SK-N-SH treated with all-trans-retinoic acid at 6 μM for 48 hours (cell line): ENCODE results near the gene ZFP92.

Experiments used
- ATAC-seq: fragments of 200-7000 bp; cut with Tn5 transposase; 3 replicates; pipeline ENCODE4 v1.9.1; 2020; ENCODE audit warnings: mild to moderate bottlenecking, moderate library complexity
- ARNTL ChIP-seq: fragments of 450-650 bp; formaldehyde crosslinking; IDR thresholded peaks from 2 replicates; pipeline ENCODE4 v1.5.0; 2020; ENCODE audit warnings: low read depth, mild to moderate bottlenecking, moderate library complexity, borderline replicate concordance
- BACH2 ChIP-seq: fragments of 250-450 bp; sonication (Bioruptor Pico); IDR thresholded peaks from 2 replicates; pipeline ENCODE4 v1.9.0; 2021; ENCODE audit warnings: mild to moderate bottlenecking, borderline replicate concordance
- CSDC2 ChIP-seq: fragments of 250-450 bp; sonication (Bioruptor Pico); IDR thresholded peaks from 2 replicates; pipeline ENCODE4 v1.5.0; 2020; ENCODE audit warnings: mild to moderate bottlenecking, moderate library complexity
- GLIS3 ChIP-seq: fragments of 250-450 bp; sonication (Bioruptor Pico); IDR thresholded peaks from 2 replicates; pipeline ENCODE4 v1.5.0; 2020; ENCODE audit warnings: mild to moderate bottlenecking, moderate library complexity
- ISL1 ChIP-seq: fragments of 250-450 bp; sonication (Bioruptor Pico); IDR thresholded peaks from 2 replicates; pipeline ENCODE4 v2.1.2; 2022; ENCODE audit warnings: mild to moderate bottlenecking, moderate library complexity
- OSR1 ChIP-seq: fragments of 250-450 bp; sonication (Bioruptor Pico); IDR thresholded peaks from 2 replicates; pipeline ENCODE4 v1.8.0; 2022; ENCODE audit warnings: moderate library complexity, mild to moderate bottlenecking, inconsistent platforms
- PPARA ChIP-seq: fragments of 250-450 bp; sonication (Bioruptor Pico); IDR thresholded peaks from 2 replicates; pipeline ENCODE4 v1.5.0; 2020; ENCODE audit warnings: mild to moderate bottlenecking, borderline replicate concordance
- RARB ChIP-seq: fragments of 250-450 bp; sonication (Bioruptor Pico); IDR thresholded peaks from 2 replicates; pipeline ENCODE4 v1.8.0; 2021; ENCODE audit warnings: mild to moderate bottlenecking, moderate library complexity
- SNAI2 ChIP-seq: fragments of 250-450 bp; sonication (Bioruptor Pico); IDR thresholded peaks from 2 replicates; pipeline ENCODE4 v1.5.0; 2020; ENCODE audit warnings: mild to moderate bottlenecking, moderate library complexity
- TCF4 ChIP-seq: fragments of 250-450 bp; sonication (Bioruptor Pico); IDR thresholded peaks from 2 replicates; pipeline ENCODE4 v1.8.0; 2021; ENCODE audit warnings: mild to moderate bottlenecking, moderate library complexity, borderline replicate concordance
- ZC3H10 ChIP-seq: fragments of 250-450 bp; sonication (Bioruptor Pico); IDR thresholded peaks from 2 replicates; pipeline ENCODE4 v1.5.1; 2021; ENCODE audit warnings: mild to moderate bottlenecking, moderate library complexity
- ZFP3 ChIP-seq: fragments of 250-450 bp; sonication (Bioruptor Pico); IDR thresholded peaks from 2 replicates; pipeline ENCODE4 v1.5.0; 2020; ENCODE audit warnings: mild to moderate bottlenecking, moderate library complexity
- ZFP30 ChIP-seq: fragments of 450-650 bp; formaldehyde crosslinking; IDR thresholded peaks from 2 replicates; pipeline ENCODE4 v1.5.0; 2022; ENCODE audit warnings: mild to moderate bottlenecking, moderate library complexity
- ZNF8 ChIP-seq: fragments of 450-650 bp; formaldehyde crosslinking; IDR thresholded peaks from 2 replicates; pipeline ENCODE4 v1.5.0; 2020; ENCODE audit warnings: mild to moderate bottlenecking, moderate library complexity
- TF ChIP-seq, protein P1 (sequence below): fragments of 250-450 bp; sonication (Bioruptor Pico); IDR thresholded peaks from 2 replicates; pipeline ENCODE4 v1.5.1; 2020; ENCODE audit warnings: low read depth, mild to moderate bottlenecking, moderate library complexity
- TF ChIP-seq, protein P2 (sequence below): fragments of 250-450 bp; sonication (Bioruptor Pico); IDR thresholded peaks from 2 replicates; pipeline ENCODE4 v1.8.0; 2021; ENCODE audit warnings: low read depth, mild to moderate bottlenecking, moderate library complexity, borderline replicate concordance
- TF ChIP-seq, protein P3 (sequence below): fragments of 250-450 bp; sonication (Bioruptor Pico); IDR thresholded peaks from 2 replicates; pipeline ENCODE4 v1.5.0; 2020; ENCODE audit warnings: mild to moderate bottlenecking, moderate library complexity
- TF ChIP-seq, protein P4 (sequence below): fragments of 250-450 bp; sonication (Bioruptor Pico); IDR thresholded peaks from 2 replicates; pipeline ENCODE4 v1.8.0; 2020; ENCODE audit warnings: mild to moderate bottlenecking, moderate library complexity, borderline replicate concordance
- TF ChIP-seq, protein P5 (sequence below): fragments of 250-450 bp; sonication (Bioruptor Pico); IDR thresholded peaks from 2 replicates; pipeline ENCODE4 v1.5.1; 2021; ENCODE audit warnings: mild to moderate bottlenecking, moderate library complexity

Gene ZFP92

DNA sequence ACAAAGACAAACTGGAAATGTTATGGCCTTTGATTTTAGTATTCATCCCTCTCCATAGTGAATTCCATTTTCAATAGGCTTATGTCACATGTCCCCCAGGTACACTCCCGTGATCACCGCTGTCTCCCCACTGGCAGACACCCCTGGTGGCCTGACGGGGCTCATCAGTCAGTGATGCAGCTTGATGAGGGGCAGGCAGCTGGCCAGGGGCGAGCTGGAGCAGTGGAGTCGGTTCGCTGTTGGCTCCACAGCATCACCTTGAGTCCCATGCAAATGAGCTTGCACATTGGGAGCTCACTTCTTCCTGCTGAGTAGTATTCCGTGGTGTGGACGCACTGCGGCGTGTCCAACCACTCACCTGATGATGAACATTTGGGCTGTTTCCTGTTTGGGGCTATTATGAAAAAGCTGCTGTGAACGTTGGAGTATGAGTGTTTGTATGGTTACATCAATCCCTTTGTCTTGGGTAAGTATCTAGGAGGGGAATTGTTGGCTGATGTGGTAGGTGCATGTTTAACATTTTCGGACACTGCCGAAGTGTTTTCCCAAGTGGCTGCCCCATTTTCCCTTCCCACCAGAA is 29.4 kb downstream of the ZFP92 start:
- no peak for ATAC-seq
- TF ChIP-seq RARB (no peak), TCF4 (CRISPR knock-in tag) (no peak), SNAI2 (no peak), ZNF8 (CRISPR knock-in tag) (no peak), OSR1 (CRISPR knock-in tag) (no peak)
- TF ChIP-seq, protein P1, sequence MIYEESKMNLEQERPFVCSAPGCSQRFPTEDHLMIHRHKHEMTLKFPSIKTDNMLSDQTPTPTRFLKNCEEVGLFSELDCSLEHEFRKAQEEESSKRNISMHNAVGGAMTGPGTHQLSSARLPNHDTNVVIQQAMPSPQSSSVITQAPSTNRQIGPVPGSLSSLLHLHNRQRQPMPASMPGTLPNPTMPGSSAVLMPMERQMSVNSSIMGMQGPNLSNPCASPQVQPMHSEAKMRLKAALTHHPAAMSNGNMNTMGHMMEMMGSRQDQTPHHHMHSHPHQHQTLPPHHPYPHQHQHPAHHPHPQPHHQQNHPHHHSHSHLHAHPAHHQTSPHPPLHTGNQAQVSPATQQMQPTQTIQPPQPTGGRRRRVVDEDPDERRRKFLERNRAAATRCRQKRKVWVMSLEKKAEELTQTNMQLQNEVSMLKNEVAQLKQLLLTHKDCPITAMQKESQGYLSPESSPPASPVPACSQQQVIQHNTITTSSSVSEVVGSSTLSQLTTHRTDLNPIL: no peak
- TF ChIP-seq, protein P2, sequence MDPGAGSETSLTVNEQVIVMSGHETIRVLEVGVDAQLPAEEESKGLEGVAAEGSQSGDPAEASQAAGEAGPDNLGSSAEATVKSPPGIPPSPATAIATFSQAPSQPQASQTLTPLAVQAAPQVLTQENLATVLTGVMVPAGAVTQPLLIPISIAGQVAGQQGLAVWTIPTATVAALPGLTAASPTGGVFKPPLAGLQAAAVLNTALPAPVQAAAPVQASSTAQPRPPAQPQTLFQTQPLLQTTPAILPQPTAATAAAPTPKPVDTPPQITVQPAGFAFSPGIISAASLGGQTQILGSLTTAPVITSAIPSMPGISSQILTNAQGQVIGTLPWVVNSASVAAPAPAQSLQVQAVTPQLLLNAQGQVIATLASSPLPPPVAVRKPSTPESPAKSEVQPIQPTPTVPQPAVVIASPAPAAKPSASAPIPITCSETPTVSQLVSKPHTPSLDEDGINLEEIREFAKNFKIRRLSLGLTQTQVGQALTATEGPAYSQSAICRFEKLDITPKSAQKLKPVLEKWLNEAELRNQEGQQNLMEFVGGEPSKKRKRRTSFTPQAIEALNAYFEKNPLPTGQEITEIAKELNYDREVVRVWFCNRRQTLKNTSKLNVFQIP (CRISPR knock-in tag): no peak
- TF ChIP-seq, protein P3, sequence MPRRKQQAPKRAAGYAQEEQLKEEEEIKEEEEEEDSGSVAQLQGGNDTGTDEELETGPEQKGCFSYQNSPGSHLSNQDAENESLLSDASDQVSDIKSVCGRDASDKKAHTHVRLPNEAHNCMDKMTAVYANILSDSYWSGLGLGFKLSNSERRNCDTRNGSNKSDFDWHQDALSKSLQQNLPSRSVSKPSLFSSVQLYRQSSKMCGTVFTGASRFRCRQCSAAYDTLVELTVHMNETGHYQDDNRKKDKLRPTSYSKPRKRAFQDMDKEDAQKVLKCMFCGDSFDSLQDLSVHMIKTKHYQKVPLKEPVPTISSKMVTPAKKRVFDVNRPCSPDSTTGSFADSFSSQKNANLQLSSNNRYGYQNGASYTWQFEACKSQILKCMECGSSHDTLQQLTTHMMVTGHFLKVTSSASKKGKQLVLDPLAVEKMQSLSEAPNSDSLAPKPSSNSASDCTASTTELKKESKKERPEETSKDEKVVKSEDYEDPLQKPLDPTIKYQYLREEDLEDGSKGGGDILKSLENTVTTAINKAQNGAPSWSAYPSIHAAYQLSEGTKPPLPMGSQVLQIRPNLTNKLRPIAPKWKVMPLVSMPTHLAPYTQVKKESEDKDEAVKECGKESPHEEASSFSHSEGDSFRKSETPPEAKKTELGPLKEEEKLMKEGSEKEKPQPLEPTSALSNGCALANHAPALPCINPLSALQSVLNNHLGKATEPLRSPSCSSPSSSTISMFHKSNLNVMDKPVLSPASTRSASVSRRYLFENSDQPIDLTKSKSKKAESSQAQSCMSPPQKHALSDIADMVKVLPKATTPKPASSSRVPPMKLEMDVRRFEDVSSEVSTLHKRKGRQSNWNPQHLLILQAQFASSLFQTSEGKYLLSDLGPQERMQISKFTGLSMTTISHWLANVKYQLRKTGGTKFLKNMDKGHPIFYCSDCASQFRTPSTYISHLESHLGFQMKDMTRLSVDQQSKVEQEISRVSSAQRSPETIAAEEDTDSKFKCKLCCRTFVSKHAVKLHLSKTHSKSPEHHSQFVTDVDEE: no peak

DNA sequence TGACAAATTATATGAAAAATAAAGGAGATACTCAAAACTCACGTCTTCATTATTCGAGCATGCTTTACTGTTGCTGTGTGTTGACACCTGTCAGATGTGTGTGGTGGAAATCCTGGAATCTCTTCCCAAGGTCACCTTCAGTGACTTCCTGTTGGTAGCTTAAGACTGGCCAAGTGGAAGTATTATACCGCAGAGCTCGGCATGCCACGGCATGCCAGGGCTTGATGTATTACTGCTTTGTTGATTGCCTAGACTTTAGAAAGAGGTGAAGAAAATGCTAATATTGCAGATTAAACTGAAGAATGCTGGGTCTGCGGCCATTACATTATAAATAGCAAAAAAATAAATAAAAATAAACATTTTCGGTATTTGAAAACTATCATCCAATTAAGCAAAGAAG is 30.0 kb downstream of the ZFP92 start:
- ATAC-seq: no peak
- TF ChIP-seq ISL1 (CRISPR knock-in tag) (no peak), OSR1 (CRISPR knock-in tag) (no peak), GLIS3 (CRISPR knock-in tag) (no peak), ZFP30 (no peak), PPARA (CRISPR knock-in tag) (no peak), SNAI2 (no peak), ZFP3 (CRISPR knock-in tag) (no peak), ARNTL (CRISPR knock-in tag) (no peak), ZNF8 (CRISPR knock-in tag) (no peak), BACH2 (no peak), CSDC2 (CRISPR knock-in tag) (no peak), ZC3H10 (no peak), RARB (no peak)
- TF ChIP-seq, protein P2 (CRISPR knock-in tag): no peak
- TF ChIP-seq, protein P4, sequence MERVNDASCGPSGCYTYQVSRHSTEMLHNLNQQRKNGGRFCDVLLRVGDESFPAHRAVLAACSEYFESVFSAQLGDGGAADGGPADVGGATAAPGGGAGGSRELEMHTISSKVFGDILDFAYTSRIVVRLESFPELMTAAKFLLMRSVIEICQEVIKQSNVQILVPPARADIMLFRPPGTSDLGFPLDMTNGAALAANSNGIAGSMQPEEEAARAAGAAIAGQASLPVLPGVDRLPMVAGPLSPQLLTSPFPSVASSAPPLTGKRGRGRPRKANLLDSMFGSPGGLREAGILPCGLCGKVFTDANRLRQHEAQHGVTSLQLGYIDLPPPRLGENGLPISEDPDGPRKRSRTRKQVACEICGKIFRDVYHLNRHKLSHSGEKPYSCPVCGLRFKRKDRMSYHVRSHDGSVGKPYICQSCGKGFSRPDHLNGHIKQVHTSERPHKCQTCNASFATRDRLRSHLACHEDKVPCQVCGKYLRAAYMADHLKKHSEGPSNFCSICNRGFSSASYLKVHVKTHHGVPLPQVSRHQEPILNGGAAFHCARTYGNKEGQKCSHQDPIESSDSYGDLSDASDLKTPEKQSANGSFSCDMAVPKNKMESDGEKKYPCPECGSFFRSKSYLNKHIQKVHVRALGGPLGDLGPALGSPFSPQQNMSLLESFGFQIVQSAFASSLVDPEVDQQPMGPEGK (CRISPR knock-in tag): no peak
- TF ChIP-seq, protein P1: no peak
- TF ChIP-seq, protein P3: no peak
- TF ChIP-seq, protein P5, sequence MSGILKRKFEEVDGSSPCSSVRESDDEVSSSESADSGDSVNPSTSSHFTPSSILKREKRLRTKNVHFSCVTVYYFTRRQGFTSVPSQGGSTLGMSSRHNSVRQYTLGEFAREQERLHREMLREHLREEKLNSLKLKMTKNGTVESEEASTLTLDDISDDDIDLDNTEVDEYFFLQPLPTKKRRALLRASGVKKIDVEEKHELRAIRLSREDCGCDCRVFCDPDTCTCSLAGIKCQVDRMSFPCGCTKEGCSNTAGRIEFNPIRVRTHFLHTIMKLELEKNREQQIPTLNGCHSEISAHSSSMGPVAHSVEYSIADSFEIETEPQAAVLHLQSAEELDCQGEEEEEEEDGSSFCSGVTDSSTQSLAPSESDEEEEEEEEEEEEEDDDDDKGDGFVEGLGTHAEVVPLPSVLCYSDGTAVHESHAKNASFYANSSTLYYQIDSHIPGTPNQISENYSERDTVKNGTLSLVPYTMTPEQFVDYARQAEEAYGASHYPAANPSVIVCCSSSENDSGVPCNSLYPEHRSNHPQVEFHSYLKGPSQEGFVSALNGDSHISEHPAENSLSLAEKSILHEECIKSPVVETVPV: no peak
